Inflammatory macrophage treated with lipopolysaccharide for 4 hours (primary cell): Measurements from ENCODE around the gene CDH1.

Experiments
- DNase-seq: peaks from one replicate; pipeline ENCODE4 v3.0.0-alpha.2; 2020

The CDH1 gene

GRCh38 chr16:68866933-68867332 is 129.8 kb downstream of the CDH1 start:
- no peak for DNase-seq

- no peak for DNase-seq
These were observed 132.5 kb downstream of the CDH1 start for GRCh38 chr16:68869492-68870088.

GRCh38 chr16:68873635-68874471 is 136.8 kb downstream of the CDH1 start:
- DNase-seq, result no peak

GRCh38 chr16:68875871-68876270 is 138.8 kb downstream of the CDH1 start:
- DNase-seq, result no peak

- DNase-seq, result no peak
These were observed 146.6 kb downstream of the CDH1 start for GRCh38 chr16:68883685-68884084.

- DNase-seq, result no peak
These were observed 147.3 kb downstream of the CDH1 start for GRCh38 chr16:68884401-68884800.
